Ramos (cell line): ENCODE measurements around the gene PWWP2B.

Experiments
- in situ Hi-C: fragments of 300-500 bp; cut with MboI; formaldehyde crosslinking; loops from one replicate; pipeline ENCODE4 v1.14.3; 2022; ENCODE audit warnings: low sequenced_read_pairs; ENCODE audit not compliant: unreplicated experiment

Gene PWWP2B

DNA sequence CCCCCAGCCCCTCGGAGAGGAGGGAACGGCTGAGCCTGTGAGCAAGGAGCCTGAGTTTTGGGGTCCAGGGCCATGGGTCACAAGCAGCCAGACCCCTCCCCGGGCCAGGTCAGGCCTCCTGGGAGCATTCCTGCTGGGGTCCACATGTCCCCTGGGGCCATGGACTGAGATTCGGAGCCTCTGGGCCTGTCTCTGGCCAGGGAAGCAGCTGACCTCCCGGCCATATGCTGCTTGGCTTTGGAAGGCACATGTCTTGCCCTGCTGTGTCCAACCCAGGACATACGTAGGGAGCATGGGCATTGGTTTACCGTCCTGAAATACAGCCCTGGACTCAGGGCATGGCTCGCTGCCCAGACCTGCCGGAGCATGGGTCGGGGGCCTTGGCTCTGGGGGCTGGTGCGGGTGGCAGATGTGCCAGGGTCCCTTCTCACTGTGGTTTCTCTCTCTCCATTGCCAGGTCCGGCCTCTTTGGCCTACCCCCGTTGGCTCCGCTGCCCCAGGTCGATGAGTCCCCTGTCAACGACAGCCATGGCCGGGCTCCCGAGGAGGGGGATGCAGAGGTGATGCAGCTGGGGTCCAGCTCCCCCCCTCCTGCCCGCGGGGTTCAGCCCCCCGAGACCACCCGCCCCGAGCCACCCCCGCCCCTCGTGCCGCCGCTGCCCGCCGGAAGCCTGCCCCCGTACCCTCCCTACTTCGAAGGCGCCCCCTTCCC is 7.3 kb downstream of the PWWP2B start:
- in situ Hi-C loops = no loop called here

DNA sequence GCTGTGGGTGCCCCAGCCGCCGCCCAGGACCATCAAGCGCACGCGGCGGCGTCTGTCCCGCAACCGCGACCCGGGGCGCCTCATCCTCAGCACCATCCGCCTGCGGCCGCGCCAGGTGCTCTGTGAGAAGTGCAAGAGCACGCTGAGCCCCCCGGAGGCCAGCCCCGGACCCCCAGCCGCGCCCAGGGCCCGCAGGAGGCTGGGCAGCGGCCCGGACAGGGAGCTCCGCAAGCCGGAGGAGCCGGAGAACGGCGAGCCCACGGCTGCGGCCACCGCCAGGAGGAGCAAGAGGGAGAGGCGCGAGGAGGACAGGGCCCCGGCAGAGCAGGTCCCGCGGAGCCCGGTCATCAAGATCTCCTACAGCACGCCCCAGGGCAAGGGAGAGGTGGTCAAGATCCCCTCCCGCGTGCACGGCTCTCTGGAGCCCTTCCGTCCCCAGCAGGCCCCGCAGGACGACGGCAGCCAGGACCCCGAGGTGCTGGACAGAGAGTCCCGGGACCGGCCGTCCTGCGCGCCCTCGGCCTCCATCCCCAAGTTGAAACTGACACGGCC is 8.0 kb downstream of the PWWP2B start:
- in situ Hi-C loops = no loop called here

DNA sequence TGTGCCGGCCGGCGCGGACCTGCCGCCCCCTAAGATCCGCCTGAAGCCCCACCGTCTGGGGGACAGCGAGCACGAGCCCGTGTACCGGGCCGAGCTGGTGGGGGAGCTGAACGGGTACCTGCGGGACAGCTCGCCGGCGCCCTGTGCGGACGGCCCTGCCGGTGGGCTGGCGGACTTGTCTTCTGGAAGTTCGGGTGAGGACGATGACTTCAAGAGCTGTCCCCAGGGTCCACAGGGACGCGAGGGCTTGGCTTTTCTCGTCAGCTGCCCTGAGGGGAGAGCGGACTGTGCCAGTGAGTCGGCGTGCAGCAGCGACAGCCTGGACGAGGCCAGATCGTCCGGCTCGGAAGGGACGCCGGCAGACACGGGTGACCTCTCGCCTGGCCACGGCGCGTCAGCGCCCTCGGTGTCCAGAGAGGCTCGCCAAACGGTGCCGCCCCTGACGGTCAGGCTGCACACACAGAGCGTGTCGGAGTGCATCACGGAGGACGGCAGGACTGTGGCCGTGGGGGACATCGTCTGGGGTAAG is 8.5 kb downstream of the PWWP2B start:
- in situ Hi-C loops = no loop called here

DNA sequence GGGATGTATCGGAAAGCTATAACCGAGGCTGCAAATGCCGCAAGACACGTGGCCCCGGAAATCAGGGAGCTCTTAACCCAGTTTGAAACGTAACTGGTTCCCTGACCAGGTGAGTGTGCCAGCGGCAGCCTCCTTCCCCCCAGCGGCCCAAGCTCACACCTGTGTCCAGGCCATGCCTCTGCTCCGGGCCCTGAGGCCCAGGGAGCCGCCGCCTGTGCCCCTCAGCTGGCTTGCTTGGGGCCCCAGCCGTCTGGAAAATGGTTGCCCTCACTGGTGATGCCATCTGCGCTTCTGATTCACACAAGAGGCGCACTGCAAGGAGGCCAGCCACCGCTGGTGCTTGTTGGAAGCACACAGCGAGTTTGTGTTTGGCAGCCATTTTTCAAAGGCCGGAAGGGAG is 9.2 kb downstream of the PWWP2B start:
- in situ Hi-C loops = no loop called here

DNA sequence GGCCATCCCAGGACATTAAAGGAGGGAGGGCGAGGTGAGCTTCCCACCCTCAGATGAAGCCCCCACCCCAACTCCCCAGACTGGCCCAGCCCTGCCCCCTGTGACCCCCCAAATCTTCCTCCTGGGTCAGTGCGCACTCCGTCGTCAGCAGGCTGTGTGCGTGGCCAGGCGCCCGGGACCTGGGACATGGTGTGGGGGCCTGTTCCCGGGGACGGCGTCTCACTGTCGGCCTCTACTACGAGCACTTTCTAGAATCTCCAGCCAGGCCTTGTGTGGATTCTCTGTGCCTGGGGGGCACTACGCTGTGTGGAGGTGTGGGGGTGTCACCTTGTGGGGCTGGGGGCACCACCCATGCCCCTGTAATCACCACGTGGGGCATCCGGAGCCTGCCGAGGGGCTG is 9.8 kb downstream of the PWWP2B start:
- in situ Hi-C loops = no loop called here

DNA sequence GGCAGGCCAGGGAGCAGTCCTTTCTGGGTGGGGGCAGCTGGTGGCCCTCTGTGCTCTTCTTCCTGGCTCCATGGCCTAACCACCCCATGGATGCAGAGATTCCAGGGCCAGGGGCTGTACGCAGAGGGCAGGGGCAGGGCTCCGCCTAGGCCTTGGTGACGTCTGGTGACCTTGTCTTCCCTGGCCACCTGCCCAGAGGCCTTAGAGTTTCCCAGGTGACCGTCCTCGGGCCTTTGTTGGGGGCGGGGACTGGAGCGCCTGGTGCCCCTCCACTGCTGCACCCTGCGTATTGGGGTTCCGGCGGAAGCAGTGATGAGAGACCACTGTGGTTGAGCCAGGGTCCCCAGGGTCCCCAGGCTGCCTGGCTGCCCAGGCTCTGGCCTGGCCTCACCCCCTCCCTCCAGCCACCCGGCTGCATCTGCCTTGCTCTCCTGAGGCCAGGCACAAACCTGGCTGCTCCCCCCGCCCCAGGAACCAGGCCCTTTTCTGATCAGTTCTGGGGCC is 10.3 kb downstream of the PWWP2B start:
- in situ Hi-C loops = no loop called here

DNA sequence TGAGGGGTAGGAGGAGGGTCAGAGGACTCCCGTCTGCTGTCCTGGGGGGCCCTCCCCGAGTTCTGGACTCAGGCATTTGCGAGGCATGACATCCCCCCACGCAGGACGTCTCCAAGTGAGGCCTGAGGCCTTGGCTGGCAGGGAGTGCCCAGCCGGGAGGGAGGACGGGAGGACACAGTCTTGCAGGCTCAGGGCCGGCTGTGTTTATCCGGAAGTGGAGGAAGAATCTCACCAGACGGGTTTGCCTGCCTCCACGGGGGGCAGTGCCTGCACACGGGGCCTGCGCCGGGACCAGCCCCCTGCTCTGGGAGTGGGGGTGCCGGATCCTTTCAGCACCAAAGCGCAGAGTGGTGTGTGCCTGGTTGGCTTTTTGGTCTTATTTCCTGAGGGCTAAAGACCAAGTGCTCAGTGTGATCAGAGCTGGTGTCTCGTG is 10.9 kb downstream of the PWWP2B start:
- in situ Hi-C loops = no loop called here

DNA sequence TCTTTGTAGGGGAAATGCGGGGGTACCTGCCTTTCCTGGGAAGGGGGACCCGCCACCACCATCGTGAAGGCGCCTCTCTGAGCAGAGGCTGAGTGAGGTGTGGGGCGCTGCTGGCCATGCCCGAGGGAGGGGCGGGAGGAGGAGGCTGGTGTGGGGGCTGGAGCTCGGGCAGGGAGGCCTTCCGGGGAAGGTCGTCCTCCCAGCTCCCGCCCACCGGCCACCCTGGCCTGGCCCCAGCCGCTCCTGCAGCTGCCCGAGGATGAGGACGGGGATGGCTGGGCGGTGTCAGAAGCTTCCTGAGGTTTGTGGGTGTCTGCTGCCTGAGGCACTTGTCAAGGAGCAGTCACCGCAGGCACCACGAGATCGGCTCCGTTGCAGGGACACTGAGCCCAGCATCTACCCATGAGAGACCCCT is 11.4 kb downstream of the PWWP2B start:
- in situ Hi-C loops = no loop called here

DNA sequence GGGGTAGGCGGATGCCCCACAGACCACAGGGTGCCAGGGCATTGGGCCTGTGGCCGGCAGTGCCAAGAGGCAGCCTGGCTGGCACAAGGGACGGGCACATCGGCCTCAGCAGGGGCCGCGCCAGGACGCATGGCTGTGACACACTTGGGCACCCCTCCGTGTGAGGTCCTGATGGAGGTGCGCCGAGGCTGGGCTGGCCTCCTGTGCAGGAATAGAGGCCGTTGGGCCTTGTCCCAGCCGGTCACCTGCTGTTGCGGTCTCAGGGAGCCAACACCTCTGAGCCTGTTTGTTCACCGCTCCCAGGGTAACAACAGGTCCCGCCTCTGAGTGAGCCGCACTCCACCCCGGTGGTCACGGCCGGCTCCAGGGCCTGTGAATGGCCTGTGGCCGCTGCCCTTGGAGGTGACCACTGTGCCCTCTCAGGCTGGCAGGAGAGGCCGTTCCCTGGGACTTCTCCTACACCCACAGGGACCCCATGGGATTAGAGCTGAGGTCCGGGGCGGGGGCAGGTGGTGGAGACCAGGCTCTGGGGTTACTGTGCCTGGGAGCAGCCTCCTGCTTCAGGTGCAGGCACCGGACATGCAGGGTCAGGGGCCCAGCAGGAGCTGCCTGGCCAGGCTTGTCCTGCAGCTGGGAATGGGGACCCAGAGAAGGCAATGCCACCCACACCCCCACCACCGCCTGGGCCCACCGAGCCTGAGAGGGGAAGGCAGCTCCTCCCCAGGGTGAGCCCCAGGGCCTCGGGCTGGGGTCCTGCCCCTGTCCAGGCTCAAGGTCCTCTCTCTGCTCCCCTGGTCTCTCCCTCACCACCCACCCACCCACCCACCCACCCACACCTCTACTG is 12.0 kb downstream of the PWWP2B start:
- in situ Hi-C loops = no loop called here

DNA sequence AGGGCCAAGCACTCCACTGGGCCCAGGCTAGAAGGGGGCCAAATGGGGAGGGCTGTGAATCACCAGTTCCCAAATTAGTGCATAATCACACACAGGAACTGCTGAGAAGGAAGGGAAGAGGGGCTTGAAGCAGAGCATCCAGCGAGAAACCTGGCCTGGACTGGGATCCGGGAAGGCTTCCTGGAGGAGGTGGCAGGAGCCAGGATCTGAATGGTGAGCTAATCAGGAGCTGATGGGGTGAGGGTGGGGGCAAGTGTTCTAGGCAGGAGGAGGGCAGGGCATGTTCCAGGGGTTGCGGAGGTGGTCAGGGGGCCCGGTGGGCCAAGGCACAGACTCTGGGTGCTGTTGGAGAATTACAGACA is 12.6 kb downstream of the PWWP2B start:
- in situ Hi-C loops = no loop called here

DNA sequence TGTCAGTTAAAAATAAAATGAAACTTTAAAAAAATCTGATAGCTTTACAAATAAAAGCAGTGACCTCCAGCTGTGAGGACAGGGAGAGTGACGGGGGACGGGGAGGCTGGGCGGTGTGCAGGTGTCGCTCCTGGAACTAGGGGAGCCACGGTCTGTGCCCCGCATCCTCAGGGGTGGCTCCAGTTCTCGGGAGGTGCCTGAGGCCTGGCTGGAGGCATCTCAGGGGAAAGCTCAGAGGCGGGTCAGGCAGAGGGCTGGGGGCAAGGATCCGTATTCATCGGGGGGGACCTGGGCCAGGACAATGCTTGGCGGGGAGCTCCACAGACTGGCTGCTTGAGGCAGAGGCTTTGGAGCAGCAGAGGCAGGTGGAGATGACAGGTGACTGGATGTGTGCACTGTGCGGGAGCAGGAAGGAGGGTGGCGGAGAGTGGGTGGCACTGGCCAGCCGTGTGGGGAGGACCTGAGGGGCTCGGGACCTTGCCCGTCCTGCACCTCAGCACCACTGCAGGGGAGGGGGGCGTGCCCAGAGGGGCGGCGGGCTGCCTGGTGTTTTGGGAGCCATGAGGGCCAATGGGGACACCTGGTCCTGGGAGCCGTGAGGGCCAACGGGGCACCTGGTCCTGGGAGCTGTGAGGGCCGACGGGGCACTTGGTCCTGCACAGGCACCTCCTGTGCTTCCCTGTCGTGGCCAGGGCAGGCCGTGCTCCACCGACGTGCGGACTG is 13.2 kb downstream of the PWWP2B start:
- in situ Hi-C loops = no loop called here

DNA sequence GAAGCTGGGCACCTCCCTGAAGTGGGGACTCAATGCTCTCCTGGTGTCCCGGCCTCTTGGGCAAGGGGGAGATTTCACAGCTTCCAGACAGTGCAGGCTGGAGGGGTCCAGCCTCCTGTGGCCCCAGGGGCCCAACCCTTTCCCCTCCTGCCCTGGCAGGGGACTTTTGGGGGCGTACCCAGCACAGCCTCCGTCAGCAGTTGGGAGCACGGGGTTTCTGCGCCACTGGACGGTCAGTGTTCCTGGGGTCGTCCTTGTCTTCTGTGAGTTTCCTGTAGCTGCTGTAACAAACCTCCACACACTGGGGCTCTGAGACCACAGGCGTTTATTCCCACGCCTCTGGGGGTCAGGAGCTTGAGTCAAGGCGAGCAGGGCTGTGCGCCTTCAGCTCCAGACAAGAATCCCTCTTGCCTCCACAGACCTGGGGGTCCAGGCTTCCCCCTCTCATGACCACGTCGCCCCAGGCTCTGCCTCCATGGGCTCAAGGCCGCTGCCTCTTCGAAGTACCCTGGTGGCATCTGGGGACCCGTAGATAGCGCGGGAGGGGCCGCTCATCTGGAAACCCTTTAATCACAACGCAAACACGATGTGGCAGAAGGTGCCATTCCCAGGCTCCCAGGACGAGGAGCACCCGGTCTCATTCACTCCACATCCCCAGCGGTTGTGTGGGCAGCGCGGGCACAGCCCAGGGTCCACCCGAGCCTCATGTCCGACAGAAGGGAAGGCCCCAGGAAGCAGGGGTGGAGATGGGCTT is 14.0 kb downstream of the PWWP2B start:
- in situ Hi-C loops = no loop called here

DNA sequence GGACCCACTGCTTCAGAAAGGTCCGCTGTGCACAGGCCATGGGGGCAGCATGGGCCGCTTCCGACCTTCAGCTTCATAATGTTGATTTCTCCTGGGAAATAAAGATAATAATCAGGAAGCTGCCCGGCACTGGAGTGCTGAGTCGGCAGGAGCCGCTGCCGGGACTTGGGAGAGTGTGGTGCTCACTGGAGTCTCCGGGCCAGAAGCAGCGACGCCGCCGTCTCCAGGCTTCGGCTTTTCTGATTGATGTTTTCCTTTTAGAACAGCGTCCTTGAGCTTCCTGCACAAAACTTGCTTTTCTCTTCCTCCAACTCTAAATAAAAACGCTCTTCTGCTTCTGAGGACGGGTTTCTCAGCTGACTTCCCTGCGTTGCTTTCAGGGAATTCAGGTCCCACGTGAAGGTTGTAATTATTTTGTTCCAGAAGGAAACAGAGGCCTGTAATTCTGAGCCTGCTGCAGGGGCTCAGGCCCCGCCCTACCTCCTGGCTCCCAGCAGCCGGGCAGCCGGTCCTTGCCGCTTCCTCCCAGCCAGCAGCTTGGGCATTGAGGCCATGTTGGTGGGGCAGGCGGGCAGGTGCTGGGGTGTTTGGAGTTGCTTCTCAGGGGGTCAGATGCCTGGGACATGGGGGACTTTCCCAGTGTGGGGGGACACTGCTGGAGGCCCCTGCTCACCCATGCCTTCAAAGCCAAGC is 14.7 kb downstream of the PWWP2B start:
- in situ Hi-C loops = no loop called here

DNA sequence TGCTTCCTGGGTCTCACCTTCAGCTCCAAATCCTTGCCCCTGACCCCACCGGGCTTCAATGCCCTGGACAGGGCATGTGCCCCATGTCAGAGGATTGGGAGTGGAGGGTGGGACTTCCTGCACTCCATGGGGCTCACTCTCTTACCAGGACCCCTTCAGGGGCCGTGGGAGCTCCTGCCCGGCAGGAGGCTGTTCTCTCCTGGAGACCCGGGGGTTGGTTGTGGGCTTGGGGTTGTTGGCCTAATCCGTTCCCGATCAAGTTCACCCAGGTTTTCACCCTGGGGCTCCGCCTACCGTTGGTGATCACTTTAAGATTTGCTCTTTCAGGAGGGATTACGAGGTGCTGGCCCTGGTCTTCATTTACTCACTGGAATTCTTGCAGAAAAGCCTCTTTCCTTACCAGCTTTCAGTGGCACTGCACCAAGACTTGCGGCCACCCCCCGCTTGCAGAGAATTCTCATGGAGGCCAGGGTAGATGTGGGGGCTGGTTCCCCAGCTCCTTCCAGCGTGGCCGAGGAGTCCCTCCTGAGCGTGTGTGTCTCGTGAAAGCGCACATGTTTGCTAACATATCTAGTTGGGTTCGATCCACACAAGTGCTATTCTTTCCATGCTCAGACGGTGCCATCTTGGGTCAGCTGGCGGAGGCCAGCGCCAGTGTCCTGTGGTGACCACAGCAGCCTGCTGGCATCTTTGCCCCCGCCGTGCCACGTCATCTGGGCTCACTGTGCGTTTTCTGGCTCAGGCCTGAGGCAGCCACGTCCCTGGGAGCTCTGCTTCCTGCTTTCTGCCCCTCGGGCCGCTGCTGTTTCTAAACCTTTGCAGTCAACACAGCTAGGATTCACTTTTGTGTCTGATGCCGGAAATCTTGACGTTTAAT is 15.6 kb downstream of the PWWP2B start:
- in situ Hi-C loops = no loop called here

DNA sequence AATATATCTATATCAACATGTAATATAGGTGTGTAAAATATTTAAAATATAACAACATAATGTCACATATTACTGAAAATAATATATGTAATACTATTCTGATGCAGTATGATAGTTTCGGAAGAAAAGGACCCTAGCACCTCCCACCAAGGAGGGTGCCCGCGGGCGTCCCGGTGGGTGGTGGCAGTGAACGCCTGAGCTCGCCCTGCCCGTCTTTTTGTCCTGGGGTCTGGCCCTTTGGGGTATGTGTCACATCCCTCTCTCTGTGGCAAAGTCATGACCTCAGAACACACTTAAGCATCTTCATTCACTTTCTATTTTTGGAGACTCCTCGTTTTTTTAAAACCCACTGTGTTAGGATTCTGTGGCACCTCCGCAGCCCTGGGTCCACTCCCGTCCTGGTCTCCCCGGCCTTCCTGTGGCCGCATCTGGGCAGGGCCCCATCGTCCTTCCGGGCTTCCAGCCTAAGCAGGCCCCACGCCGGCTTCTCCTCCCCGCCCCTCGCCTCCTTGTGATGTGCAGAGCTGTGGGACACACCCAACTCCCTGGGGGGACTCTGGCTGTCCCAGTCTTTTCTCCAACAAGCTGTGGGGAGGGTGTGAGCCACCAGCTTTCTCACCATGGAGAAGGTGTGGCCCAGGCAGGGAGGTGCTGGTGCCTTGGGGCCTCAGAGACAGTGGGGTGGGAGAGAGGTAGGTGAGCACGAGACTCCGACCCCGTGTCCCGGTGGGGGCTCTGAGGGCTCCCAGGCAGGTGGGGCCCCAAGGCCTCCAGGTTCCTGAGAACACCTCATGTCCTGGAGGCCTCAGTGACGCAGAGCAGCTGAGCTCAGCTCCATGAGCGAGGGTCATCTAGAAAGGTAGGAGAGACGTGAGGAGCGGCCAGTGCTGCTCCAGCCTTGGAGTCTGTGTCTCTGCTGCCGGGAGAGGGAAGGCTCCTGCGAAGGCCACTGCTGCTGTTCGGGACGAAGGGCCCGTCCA is 16.5 kb downstream of the PWWP2B start:
- in situ Hi-C loops = no loop called here

DNA sequence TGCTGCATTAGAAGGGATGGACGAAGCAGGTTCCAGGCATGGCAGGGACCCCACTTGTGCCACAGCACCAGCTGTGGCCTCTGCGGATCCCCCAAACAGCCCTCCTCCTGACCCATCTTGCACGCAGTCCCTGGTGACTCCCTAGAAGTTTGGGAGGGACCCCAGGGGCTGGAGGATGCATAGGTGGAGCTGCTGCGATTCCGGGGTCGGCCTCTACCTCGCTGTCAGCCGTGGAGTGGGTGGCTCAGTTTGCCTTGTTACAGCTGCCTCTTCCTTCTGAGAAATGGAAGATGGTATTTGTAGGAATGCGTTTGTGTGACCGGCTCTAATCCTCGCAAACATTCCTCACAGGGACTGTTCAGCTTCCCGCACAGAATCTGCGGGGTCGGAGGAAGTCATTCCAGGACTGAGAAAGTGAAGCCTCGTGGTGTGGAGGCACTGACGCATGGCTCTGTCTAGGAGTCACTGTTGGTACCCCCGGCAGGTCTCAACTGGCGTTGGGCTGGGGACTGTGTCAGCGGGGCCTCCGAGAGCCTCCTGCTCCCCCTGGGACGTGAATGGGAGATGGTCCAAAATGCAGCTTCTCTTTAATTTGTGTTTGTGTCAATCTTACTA is 17.5 kb downstream of the PWWP2B start:
- in situ Hi-C loops = no loop called here

DNA sequence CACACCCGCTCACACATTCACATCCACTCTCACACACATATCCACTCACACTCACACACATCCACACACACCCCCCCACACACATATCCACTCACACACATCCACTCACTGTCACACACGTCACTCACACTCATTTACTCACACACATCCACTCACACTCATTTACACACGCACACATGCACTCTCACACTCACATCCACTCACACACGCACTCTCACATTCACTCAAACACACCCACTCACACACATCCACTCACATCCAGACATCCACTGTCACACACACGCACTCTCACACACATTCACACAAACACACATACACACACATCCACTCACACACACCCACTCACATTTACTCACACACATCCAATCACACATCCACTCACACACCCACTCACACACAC is 18.3 kb downstream of the PWWP2B start:
- in situ Hi-C loops = no loop called here
